ENCODE measurements around the gene POLD2.
"Not testable (repeated sequence)": the region's sequence is repeated elsewhere in the genome, so short reads cannot be mapped to it uniquely, and the experiment has no call there.

POLD2 gene

DNA sequence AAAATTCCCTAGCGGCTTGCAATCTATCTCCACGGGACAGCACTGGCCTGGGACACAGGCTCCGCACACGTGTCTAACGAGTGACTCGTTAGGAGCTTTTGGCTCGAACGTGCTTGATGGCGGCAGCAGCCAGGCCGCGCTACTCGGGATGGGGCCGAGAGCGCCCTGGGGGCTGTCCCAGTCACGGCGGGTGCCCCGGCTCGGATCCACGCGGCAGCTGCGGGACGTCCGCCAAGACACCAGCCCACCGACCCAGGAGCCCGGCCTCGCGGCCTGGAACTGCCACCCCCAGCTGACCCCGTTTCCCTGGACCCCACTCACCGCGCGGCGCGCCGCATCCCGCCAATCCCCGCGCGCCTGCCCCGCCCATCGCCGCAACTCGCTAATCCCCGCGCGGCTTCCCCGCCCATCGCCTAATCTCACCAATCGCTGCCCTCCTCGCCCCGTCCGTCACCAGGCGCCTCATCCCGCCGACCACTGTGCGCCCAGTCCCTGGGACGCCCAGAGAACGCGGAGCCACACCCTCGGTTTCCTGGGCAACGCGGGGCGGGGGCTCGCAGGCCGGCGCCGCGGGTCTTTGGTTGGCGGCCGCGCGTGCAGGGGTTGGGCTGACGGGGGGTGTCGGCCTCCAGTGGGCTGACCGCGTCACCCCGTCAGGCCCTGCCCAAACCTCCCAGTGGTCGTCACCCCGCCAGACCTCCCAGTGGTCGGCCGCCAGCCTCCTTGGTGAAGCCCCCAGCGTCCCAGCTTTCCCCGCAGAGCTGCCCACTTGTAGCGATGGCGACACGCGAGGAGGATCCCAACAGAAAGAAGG lies at the start of gene POLD2:
POLD2 (minus strand) TSS at position 359 of the 814 bp plus-strand sequence. CDS start 1,495 bp downstream, outside the sequence.
- peak; percentile 99 for DNase-seq

DNA sequence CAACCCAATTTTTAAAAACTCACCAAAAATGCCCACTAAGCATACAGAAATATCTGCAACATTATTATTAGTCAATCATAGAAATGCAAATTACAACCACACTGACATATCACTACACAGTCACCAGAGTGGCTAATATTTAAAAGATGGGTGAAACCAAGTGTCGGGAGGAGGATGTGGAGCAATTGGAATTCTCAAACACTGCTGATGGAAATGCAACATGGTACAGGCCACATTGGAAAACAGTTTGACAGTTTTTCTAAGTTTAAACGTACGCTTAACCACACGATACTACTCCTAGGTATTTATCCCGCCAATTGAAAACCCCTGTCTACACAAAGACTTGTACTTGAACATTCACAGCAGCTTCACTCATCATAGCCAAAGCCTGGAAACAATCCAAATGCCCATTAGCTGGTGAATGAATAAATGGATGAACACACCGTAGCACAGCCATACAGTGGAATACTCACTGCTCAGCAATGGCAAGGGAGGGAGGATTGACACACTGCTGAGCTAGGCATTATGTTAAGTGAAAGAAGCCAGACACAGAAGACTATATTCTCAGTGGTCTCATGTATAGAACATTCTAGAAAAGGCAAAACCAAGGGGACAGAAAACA lies 49.6 kb upstream of the POLD2 start:
- DNase-seq = no peak

DNA sequence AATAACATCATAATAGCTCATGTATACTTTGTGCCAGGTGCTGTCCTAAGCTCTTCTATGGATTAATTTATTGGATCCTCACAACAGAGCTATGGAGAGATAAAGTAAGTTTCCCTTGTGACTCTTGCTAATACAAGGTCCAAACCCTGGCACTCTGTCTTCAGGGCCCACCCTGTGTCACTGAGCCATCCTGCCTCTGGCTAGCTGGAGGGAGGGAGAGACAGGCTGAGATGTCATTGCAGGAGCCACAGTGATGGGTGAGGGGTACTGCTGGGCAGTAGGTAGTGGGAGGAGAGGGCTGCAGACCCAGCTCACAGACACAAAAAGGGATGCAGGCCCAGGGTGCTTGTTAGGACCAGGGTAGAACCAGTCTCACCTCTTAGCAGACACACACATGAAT lies 49.0 kb upstream of the POLD2 start:
- no peak for DNase-seq

DNA sequence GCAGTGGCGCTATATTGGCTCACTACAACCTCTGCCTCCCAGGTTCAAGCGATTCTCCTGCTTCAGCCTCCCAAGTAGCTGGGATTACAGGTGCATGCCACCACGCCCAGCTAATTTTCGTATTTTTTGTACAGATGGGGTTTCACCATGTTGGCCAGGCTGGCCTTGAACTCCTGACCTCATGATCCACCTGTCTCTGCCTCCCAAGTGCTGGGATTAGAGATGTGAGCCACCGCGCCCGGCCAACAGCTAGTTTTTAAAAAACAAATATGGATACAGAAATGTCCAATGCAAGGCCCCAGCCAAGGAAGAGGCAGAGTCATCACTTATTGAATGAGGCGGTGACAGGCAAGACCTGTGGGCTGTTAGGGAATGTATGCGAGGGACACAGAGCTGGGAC lies 48.6 kb upstream of the POLD2 start:
- DNase-seq = not testable (repeated sequence)

GRCh38 chr7:44167920-44168319 lies 44.6 kb upstream of the POLD2 start:
- peak; percentile 38 for DNase-seq

DNA sequence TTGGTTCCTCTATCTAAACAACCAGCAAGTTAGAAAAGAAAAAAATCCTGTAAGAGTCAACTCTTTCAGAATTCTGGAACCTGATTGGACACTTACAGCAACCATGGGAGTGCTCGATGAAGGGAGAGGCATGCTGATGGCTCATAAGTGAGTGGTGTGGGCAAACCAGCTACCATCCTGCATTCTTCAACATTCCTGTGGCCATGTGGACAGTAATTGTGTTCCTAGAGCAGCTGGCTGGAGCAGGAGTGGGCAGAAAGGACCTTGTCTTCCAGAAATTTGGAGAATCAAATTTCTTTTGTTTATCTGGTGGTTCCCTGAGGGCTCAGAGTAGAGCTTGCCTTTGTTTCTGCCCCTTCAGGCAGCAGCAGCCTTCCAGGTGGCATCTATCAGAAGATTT lies 40.2 kb upstream of the POLD2 start:
- DNase-seq = no peak

DNA sequence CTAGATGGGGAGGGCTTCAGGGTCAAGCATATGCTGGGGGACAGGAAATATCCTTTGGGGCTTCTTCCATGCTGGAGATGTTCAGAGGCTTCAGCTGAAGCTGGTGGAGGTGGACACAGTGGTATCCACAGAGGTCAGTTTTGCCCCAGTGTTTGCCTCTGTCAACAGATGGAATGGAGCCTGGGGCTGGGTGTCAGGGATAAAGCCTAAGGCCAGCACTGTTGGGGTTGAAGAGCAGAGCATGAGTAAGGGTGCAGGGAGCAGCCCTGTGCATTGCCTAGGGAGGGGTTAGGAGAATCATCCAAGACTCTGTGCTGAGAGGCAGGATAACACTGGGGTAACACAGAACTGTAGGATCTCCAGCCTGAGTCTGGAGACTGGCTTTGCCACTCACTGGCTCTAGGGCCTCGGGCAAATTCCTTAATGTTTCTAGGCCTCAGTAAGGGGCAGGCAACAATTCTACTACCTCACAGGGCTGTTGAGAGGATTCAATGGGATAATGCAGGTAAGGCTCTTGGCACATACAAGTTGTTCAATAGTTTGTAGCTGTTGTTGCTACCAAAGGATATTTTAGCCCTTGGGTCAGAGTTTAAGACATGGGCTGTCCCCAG lies 39.5 kb upstream of the POLD2 start:
- no peak for DNase-seq

GRCh38 chr7:44162179-44162578 lies 38.8 kb upstream of the POLD2 start:
- no peak for DNase-seq

- no peak for DNase-seq
These were observed 38.0 kb upstream of the POLD2 start for GRCh38 chr7:44161371-44161770.

GRCh38 chr7:44159824-44160630 lies 36.7 kb upstream of the POLD2 start:
- no peak for DNase-seq

- no peak for DNase-seq
These were observed 35.7 kb upstream of the POLD2 start for GRCh38 chr7:44158873-44159631.

DNA sequence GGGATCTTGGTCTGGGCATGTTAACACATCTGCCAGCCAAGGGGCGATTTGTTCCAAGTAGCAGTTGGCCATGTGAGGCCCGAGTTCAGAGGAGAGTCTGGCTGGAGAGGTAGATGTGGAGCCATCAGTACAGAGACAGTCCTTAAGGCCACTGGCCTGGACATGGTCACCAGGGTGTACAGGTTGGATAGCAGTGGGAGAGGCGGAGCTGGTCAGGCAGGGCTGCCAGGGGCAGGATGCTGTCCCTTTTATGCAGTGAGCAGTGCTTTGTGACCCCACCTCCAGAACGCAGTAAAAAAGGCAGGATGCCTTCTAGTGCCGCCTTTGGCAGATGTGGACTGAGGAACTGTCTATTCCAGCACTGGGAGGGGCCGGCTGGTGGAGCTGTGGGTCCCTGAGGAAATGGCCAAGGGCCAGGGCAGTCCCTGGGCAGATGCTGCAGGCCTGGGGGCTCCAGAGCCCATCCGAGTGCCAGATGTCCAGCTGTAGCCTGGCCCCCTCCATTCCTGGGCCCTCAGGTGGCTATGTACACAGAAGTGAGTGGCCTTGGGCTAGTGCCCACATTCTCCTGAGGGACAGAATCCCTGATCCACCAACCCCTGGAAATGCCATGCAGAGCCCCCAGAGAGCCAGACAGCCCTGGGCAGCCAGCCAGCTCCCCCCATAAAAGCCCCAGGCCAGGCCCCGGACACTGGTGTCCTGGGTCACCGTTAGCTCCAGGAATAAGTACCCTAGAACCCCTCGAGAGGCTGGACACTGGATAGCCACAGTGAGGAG lies 34.9 kb upstream of the POLD2 start:
- no peak for DNase-seq

DNA sequence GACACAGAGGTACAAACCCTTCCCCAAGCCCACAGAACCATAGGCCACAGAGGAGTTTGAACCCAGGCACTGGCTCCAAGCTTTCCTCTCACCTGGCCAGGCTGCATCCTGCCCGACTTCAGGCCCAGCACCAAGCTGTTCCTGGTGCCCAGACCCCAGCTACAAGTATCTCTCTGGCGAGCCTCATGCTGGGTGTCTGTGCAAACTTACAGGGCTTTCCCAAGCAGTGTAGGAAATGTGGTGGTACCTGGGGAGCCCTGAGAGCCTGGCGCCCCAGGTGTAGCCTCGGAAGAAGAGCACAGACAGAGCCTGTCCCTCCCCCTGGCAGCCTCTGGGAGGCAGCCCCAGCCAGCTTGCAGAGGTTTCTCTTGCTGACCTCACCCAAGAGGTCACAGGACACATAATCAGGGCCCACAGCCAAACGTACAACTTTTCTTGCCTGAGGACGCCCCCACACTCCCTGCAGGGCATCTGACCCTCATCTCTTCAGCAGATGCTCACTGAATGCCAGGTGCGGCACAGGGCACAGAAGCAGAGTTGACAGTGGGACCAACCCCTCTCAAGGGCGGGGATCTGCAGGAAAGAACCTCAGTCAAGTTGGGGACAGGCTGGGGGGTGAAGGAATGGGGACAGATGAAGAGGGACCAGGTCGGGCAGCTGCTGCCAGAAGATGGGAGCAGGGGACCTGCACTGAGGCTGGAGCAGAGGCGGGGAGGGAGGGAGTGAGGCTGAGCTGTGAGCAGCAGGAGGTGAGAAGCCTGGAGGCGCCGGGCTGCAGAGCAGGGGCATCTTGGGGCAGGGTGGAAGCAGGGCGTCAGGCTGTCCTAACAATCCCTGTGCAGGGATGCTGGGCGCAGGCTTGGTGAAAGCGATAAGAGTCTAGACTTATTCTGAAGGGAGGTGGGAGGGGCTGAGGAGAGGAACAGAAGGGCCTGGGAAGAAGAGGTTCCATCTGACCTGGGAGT lies 34.0 kb upstream of the POLD2 start:
- DNase-seq = peak; percentile 64

DNA sequence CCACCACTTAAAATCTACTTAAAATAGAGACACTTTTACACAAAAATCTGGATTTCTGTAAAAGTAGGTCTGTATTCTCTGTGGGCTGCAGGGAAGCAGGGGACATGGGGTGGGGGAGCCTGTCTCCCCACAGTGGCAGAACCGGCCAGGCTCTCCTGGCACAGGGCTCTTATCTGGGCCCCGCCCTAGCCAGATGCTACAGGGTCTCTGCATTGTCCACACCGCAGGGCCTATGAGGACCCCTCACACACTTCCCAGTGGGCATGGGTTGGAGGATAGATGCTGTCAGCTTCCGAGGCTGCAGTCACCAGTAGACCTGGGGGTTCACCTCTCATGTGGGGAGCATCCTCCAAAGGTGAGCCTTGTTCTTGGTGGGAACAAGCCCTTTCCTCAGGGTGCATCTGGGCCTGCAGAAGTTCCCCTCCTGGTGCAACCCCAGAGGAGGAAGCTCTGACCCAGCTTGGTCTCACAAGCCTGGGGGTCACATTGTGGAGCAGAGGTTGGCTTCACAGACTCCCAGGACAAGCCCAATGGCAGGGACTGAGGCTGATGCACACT lies 33.2 kb upstream of the POLD2 start:
- DNase-seq = no peak

DNA sequence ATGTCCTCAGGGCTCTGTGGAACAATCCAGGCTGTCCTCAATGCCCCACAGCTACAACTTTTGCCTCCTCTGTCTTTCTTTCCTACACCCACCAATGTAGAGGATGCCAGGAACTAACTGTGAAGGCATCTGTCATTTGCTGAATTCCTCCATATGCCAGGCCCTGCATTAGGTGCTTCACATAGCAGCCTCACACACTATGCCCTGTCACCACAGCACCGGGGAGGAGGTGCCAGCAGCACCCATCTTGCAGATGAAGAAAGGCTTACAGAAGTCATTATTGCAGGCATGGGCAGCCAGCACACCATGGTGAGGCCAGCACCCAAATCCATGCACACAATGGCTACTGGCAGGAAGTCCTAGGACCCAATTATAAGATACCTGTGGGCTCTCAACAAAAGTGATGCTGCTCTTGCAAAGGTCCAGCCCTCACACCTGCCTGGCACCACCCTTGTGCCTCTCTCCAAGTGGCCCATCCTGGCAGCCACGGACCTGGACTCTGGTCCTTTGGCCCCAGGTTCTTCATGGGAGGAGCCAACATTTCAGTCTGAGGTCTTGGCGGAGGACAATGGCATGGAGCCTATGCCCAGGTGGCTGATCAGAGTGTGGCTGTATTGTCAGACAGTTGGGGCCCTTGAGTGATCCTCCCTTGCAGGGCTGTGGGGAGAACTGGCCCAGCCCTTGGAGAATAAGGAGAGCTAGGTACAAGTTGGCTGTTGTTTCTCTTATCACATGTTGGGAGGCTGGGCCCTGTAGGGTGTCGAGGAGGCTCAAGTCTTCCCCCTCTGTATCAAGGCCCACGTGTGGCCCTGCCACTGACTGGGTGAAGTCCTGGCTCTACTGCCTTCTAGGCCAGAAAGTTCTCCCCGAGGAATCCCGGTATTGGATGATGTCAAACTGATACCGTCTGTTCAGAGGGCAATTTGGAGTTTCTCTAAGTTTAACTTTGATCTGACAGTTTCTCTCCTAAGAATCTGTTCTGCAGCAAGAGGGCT lies 32.1 kb upstream of the POLD2 start:
- DNase-seq = no peak

DNA sequence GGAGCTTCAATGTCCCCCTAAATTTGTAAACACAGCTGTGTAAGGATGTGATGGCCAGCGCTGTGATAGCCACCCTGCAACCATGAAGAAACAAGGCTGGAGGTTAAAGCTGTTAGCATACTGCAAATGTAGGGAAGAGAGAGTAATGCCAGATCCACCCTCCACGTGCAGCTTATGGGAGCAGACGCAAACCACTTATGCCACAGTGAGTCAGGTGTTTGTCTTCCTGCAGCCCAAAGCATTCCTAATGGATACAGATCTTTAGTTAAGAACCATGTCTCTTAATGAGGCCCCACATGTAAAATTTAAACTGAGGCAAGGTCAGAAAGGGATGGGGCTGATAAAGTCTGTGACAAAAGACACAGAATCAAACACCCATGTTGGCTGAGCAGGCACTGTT lies 31.4 kb upstream of the POLD2 start:
- no peak for DNase-seq

DNA sequence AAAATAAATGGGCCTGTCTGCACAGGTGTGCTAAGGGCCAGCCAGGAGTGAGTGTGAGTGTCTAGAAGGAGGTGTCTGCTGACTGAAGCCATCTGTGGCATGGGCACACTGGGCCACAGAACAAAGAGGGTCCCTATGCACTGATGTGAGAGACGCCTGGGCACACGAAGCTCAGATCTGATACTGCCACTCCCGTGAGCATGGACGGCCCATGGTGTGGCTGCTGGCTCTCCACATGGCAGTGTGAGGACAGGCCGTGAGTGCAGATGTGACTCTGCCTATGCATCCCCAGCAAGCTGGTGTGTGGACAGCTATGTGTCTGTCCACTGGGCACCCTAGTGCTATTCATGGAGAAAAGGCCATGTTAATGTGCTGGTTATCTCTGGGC lies 30.6 kb upstream of the POLD2 start:
- DNase-seq = no peak
